Common myeloid progenitor, CD34-positive (primary cell): Measurements from ENCODE around the gene USP34.
A peak's percentile ranks its signal among the peaks of the same experiment; 100 is the strongest.

Experiments
- CTCF ChIA-PET: fragments of 350-600 bp; sonication (Branson Sonifier 250); formaldehyde crosslinking; loops from one replicate; lab custom pipeline; 2021; ENCODE audit warnings: antibody characterized with exemption; lab: Charles Lee
- POLR2A ChIA-PET: fragments of 350-600 bp; sonication (Branson Sonifier 250); formaldehyde crosslinking; loops from one replicate; lab custom pipeline; 2021; ENCODE audit warnings: antibody characterized with exemption; lab: Charles Lee
- DNase-seq, 3 donors: peaks; one replicate each; pipeline versions ENCODE4 v3.0.0 to v3.0.0-alpha.2; 2013
- H3K27ac ChIP-seq, 2 experiments: 1 replicate in 1 of 2; 2 replicates in 1 of 2; pipeline ENCODE4 v1.7.0; 2013; ENCODE audit warnings: inconsistent platforms in 2 of 2, low read length in 2 of 2, mild to moderate bottlenecking in 2 of 2, low read depth in 1 of 2, moderate library complexity in 1 of 2; ENCODE audit not compliant: severe bottlenecking in 2 of 2, insufficient read depth in 1 of 2, poor library complexity in 1 of 2
- H3K27me3 ChIP-seq, 5 experiments: replicated peaks in 2 of 5; 1 replicate in 3 of 5; 2 replicates in 2 of 5; pipeline versions ENCODE4 v1.6.1 to v1.7.0; 2013; ENCODE audit warnings: low read length in 4 of 5, mild to moderate bottlenecking in 2 of 5, moderate library complexity in 2 of 5, inconsistent platforms in 1 of 5; ENCODE audit not compliant: insufficient read depth in 5 of 5, control insufficient read depth in 4 of 5
- H3K36me3 ChIP-seq, 4 experiments: 1 replicate in 2 of 4; 2 replicates in 2 of 4; pipeline versions ENCODE4 v1.6.1 to v1.7.0; 2013; ENCODE audit warnings: low read length in 3 of 4, control low read depth in 1 of 4, mild to moderate bottlenecking in 1 of 4; ENCODE audit not compliant: control insufficient read depth in 4 of 4, insufficient read depth in 4 of 4
- H3K4me1 ChIP-seq, 4 experiments: 1 replicate in 3 of 4; 2 replicates in 1 of 4; pipeline versions ENCODE4 v1.6.1 to v1.7.1; 2013; ENCODE audit warnings: low read length in 3 of 4, mild to moderate bottlenecking in 3 of 4, control low read depth in 1 of 4, inconsistent platforms in 1 of 4, moderate library complexity in 1 of 4; ENCODE audit not compliant: control insufficient read depth in 4 of 4, insufficient read depth in 4 of 4; ENCODE audit errors: control extremely low read depth in 1 of 4
- H3K4me3 ChIP-seq, 7 experiments: 1 replicate in 4 of 7; 2 replicates in 3 of 7; pipeline versions ENCODE4 v1.5.1 to v1.7.0; 2013; ENCODE audit warnings: mild to moderate bottlenecking in 7 of 7, low read length in 6 of 7, moderate library complexity in 6 of 7, inconsistent platforms in 2 of 7, low read depth in 2 of 7, control low read depth in 1 of 7; ENCODE audit not compliant: insufficient read depth in 4 of 7, control insufficient read depth in 1 of 7; ENCODE audit errors: extremely low read depth in 1 of 7
- H3K9me3 ChIP-seq, 5 experiments: 1 replicate in 4 of 5; 2 replicates in 1 of 5; pipeline versions ENCODE4 v1.6.1 to v1.7.1; 2013; ENCODE audit warnings: low read length in 4 of 5, mild to moderate bottlenecking in 2 of 5, inconsistent platforms in 1 of 5, low read depth in 1 of 5, moderate library complexity in 1 of 5; ENCODE audit not compliant: control insufficient read depth in 4 of 5, insufficient read depth in 2 of 5; ENCODE audit errors: control extremely low read depth in 1 of 5
- WGBS: methylation state at CpG from one replicate; pipeline ENCODE4 v1.1.5; 2013; ENCODE audit not compliant: insufficient coverage; 5-methylcytosine and 5-hydroxymethylcytosine counted together

Gene USP34

DNA sequence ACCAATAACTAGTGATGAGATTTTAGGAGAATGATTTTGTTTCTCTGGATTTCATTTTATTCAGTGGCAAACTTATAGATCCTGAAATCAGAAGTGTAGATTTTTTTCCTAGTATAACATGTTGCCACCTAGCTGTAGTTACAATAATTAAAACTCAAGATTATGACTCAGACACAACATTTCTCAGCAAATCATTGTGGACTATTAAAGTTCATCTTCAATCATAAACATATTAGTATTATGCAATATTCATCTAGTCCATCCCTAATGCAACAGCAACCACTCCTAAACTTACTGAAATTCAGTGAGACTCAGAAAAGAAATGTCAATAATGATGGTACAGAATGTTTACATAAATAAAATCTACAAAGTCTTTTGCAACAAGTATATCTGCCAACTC lies 51.3 kb downstream of the USP34 start:
- Histone ChIP-seq H3K9me3 (no peaks in the 10 kb centered on the region), H3K4me3 (no peak overlapping the region), H3K4me1 (peaks cover 11 to 23% (median 13%) of the 10 kb centered on the region in 4 experiments), H3K36me3 (peaks cover 2 to 12% (median 8%) of the 10 kb centered on the region in 4 experiments), H3K27ac (no peak overlapping the region), H3K27me3 (no peaks in the 10 kb centered on the region)
- ChIA-PET POLR2A (interaction anchor here (1.1 kb wide), 1 partner anchor 10 kb away, joined by 3 read pairs; no protein-coding TSS in a partner anchor), CTCF (interaction anchor here (2.8 to 3.3 kb wide), 2 partner anchors 10 to 13 kb away, joined by 10 to 15 read pairs; no protein-coding TSS in a partner anchor)
- peak in 1 of 3 donors; percentile 15 for DNase-seq

DNA sequence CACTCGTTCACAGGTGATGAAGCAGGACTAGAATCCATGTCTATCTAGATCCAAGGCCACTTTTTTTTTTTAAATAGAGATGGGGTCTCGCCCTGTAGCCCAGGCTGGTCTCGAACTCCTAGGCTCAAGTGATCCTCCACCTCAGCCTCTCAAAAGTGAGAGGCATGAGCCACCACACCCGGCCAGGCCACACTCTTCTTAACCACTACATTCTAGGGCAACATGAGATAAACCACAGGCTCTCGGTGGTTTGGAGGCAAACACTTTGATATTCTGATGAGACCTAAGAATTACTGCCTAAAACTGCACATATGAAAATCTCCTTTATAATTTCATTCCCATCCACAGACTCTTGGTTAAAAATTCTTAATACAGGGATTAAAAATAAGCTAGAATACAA lies 51.8 kb downstream of the USP34 start:
- ChIA-PET POLR2A (no interaction called here), CTCF (interaction anchor here (0.7 to 3.3 kb wide), 4 partner anchors 10 to 61 kb away, joined by 3 to 15 read pairs (median 7); no protein-coding TSS in a partner anchor)
- Histone ChIP-seq H3K27me3 (no peaks in the 10 kb centered on the region), H3K9me3 (no peaks in the 10 kb centered on the region), H3K36me3 (peaks cover 4 to 12% (median 8%) of the 10 kb centered on the region in 4 experiments), H3K27ac (no peak overlapping the region), H3K4me1 (peaks cover 11 to 23% (median 13%) of the 10 kb centered on the region in 4 experiments), H3K4me3 (no peak overlapping the region)
- DNase-seq: peak in 1 of 3 donors; percentile 29
- WGBS: 73% methylated on average over 2 of the region's 5 CpGs

DNA sequence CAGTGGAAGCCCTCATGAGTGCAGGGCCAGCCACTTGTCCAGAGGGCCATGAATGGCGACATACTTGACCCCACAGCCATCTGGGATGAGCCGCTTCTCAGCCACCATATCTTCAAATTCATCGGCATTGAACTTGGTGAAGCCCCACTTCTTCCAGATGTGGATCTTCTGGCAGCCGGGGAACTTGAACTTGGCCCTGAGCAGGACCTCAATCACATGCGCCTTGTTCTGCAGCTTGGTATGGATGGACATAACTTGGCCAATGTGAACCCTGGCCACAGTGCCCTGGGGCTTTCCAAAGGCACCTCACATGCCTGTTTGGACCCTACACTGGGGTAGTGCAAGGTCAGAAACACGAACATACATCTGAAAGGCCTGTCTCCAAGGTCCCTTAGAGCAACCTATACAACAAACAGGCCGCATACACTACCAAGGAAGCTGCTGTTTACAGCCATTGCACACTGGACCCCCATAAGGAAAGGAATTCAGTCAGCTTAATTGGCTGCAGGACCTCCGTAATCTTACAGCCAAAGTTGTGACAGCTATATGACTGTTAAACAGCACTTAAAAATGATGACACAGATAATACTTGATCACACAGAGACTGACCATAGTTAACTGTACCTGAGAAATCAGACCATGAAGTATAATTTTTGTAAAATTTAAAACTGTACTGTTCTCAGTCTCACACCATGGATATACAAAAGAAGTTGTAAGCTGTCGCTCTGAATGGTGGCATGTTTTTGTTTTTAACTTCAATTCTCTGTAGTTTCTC lies 53.8 kb downstream of the USP34 start:
- Histone ChIP-seq H3K36me3 (peaks cover 4 to 12% (median 8%) of the 10 kb centered on the region in 4 experiments), H3K4me1 (peaks cover 10 to 20% (median 13%) of the 10 kb centered on the region in 4 experiments), H3K27ac (no peak overlapping the region), H3K4me3 (no peak overlapping the region), H3K27me3 (no peaks in the 10 kb centered on the region), H3K9me3 (no peaks in the 10 kb centered on the region)
- WGBS: 97% methylated on average over 7 of the region's 9 CpGs
- POLR2A ChIA-PET: no interaction called here
- no peak for DNase-seq
- CTCF ChIA-PET: interaction anchor here (1.0 to 3.1 kb wide), 4 partner anchors 9 to 68 kb away, joined by 3 to 15 read pairs (median 6); no protein-coding TSS in a partner anchor

DNA sequence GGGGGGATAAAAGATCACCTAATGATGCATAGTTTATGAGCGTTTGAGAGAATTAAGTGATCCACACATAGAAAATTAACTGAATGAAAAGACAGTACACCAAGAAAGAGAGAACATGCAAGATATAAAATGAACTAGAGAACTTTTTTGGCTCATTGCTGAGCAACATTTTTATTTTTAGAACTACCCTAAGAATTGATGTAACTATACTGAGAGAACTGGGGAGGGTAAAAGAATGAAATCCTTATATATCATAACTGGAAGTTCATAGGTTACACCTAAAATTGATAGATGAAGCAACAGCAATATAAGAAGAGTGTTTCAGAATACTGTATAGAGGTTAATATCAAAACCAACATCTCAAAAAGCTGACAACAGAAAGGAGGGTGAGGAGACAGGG lies 55.6 kb downstream of the USP34 start:
- ChIA-PET POLR2A (no interaction called here), CTCF (interaction anchor here (3.1 kb wide), 1 partner anchor 11 kb away, joined by 15 read pairs; no protein-coding TSS in a partner anchor)
- Histone ChIP-seq H3K4me3 (no peak overlapping the region), H3K36me3 (peaks cover 6 to 13% (median 10%) of the 10 kb centered on the region in 4 experiments), H3K4me1 (peaks cover 0 to 3% (median 0%) of the 10 kb centered on the region in 4 experiments), H3K9me3 (no peaks in the 10 kb centered on the region), H3K27ac (no peak overlapping the region), H3K27me3 (no peaks in the 10 kb centered on the region)
- DNase-seq: no peak
- WGBS: no CpG with 5 or more reads among the region's 1 CpG

DNA sequence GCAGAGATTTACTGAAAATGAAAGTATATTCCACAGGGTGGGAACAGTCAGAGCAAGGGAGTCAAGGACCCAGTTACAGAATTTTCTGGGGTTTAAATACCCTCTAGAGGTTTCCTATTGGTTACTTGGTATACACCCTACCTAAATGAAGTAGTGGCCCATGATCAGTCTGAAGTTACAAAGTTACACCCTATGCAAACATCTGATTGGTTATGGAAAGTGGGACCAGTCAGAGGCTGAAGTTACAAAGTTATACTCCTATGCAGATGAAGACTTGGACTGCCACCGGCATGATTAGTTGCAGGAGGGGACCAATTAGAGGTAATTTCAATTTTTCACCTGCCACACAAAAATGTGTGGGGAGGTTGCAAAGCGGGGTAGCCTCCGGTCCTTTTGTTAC lies 56.2 kb downstream of the USP34 start:
- H3K36me3 ChIP-seq: peaks cover 8 to 16% (median 12%) of the 10 kb centered on the region in 4 experiments
- WGBS: 100% methylated on average over 2 of the region's 3 CpGs
- no peaks in the 10 kb centered on the region for H3K9me3 ChIP-seq
- no peak for DNase-seq
- peaks cover 0 to 3% (median 0%) of the 10 kb centered on the region in 4 experiments for H3K4me1 ChIP-seq
- no peaks in the 10 kb centered on the region for H3K27me3 ChIP-seq
- CTCF ChIA-PET: no interaction called here
- H3K27ac ChIP-seq: no peak overlapping the region
- POLR2A ChIA-PET: no interaction called here
- no peak overlapping the region for H3K4me3 ChIP-seq

DNA sequence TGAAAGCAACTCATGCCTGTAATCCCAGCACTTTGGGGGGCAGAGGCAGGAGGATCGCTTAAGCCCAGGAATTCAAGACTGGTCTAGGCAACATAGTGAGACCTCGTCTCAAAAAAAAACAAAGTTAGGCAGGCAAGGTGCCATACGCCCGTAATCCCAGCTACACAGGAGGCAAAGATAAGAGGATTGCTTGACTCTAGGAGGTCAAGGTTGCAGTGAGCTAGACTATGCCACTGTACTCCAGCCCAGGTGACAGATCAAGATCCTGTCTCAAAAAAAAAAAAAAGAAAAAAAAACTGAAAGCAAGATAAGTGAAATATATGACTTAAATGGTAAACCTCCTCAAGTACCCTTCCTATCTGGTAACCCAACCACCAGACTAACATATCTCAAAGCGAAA lies 59.8 kb downstream of the USP34 start:
- no peaks in the 10 kb centered on the region for H3K27me3 ChIP-seq
- peaks cover 4 to 11% (median 5%) of the 10 kb centered on the region in 4 experiments for H3K36me3 ChIP-seq
- DNase-seq: no peak
- no peaks in the 10 kb centered on the region for H3K9me3 ChIP-seq
- ChIA-PET POLR2A (no interaction called here), CTCF (interaction anchor here (1.3 to 1.4 kb wide), 2 partner anchors 10 to 15 kb away, joined by 5 to 7 read pairs; no protein-coding TSS in a partner anchor)
- H3K4me1 ChIP-seq: peaks cover 0 to 3% (median 0%) of the 10 kb centered on the region in 4 experiments
- no peak overlapping the region for H3K4me3 ChIP-seq
- 97% methylated on average over 4 of the region's 5 CpGs for WGBS
- no peak overlapping the region for H3K27ac ChIP-seq

DNA sequence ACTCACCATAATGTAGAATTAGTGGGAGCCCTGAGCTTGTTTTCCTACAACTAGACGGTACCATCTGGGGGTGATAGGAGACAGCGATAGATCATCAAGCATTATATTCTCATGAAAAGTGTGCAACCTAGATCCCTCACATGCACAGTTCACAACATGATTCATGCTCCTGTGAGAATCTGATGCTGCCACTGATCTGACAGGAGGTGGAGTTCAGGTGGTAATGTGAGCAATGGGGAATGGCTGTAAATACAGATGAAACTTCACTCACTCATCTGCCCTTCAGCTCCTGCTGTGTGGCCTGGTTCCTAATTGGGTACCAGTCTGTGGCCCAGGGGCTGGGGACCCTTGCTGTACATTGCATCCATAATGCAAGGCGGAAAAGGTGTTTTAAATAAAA lies 60.7 kb downstream of the USP34 start:
- H3K9me3 ChIP-seq: no peaks in the 10 kb centered on the region
- H3K27ac ChIP-seq: no peak overlapping the region
- CTCF ChIA-PET: interaction anchor here (1.3 to 1.4 kb wide), 2 partner anchors 11 to 16 kb away, joined by 5 to 7 read pairs; no protein-coding TSS in a partner anchor
- peaks cover 0 to 3% (median 0%) of the 10 kb centered on the region in 4 experiments for H3K4me1 ChIP-seq
- H3K4me3 ChIP-seq: no peak overlapping the region
- no peak for DNase-seq
- 100% methylated on average over 2 of the region's 3 CpGs for WGBS
- H3K27me3 ChIP-seq: no peaks in the 10 kb centered on the region
- POLR2A ChIA-PET: no interaction called here
- H3K36me3 ChIP-seq: peaks cover 7 to 11% (median 9%) of the 10 kb centered on the region in 4 experiments
